ENCODE data around the gene ELFN2.

ELFN2 gene

GRCh38 chr22:37432708-37433054 is 5.4 kb upstream of the ELFN2 start:
- Histone ChIP-seq H3K27me3 (ENCODE audit: insufficient read depth, low read length) (peaks cover 29% of the 10 kb centered on the region), H3K4me1 (ENCODE audit: insufficient read depth, low read length) (no peaks in the 10 kb centered on the region), H3K9me3 (ENCODE audit: insufficient read depth, low read depth, low read length) (no peaks in the 10 kb centered on the region), H3K4me3 (ENCODE audit: low read length) (no peak overlapping the region), H3K36me3 (ENCODE audit: insufficient read depth, low read depth, low read length) (no peaks in the 10 kb centered on the region), H3K27ac (ENCODE audit: low read length) (no peak overlapping the region), H3K9ac (ENCODE audit: low read depth, low read length) (no peak overlapping the region)

- Histone ChIP-seq H3K27me3 (ENCODE audit: insufficient read depth, low read length) (peaks cover 35% of the 10 kb centered on the region), H3K27ac (ENCODE audit: low read length) (no peak overlapping the region), H3K9me3 (ENCODE audit: insufficient read depth, low read depth, low read length) (no peaks in the 10 kb centered on the region), H3K4me3 (ENCODE audit: low read length) (no peak overlapping the region), H3K9ac (ENCODE audit: low read depth, low read length) (no peak overlapping the region), H3K36me3 (ENCODE audit: insufficient read depth, low read depth, low read length) (no peaks in the 10 kb centered on the region), H3K4me1 (ENCODE audit: insufficient read depth, low read length) (no peaks in the 10 kb centered on the region)
Measured at GRCh38 chr22:37431801-37432707, 4.8 kb upstream of the ELFN2 start.

GRCh38 chr22:37431366-37431765 is 4.1 kb upstream of the ELFN2 start:
- Histone ChIP-seq H3K4me3 (ENCODE audit: low read length) (no peak overlapping the region), H3K27ac (ENCODE audit: low read length) (no peak overlapping the region), H3K4me1 (ENCODE audit: insufficient read depth, low read length) (no peaks in the 10 kb centered on the region), H3K27me3 (ENCODE audit: insufficient read depth, low read length) (peaks cover 42% of the 10 kb centered on the region), H3K9ac (ENCODE audit: low read depth, low read length) (no peak overlapping the region), H3K36me3 (ENCODE audit: insufficient read depth, low read depth, low read length) (no peaks in the 10 kb centered on the region), H3K9me3 (ENCODE audit: insufficient read depth, low read depth, low read length) (no peaks in the 10 kb centered on the region)

GRCh38 chr22:37430941-37431340 is 3.7 kb upstream of the ELFN2 start:
- H3K9ac ChIP-seq (ENCODE audit: low read depth, low read length), result no peak overlapping the region

GRCh38 chr22:37428649-37429586 is 1.6 kb upstream of the ELFN2 start:
- Histone ChIP-seq H3K27ac (ENCODE audit: low read length) (no peak overlapping the region), H3K9me3 (ENCODE audit: insufficient read depth, low read depth, low read length) (no peaks in the 10 kb centered on the region), H3K36me3 (ENCODE audit: insufficient read depth, low read depth, low read length) (no peaks in the 10 kb centered on the region), H3K4me3 (ENCODE audit: low read length) (no peak overlapping the region), H3K4me1 (ENCODE audit: insufficient read depth, low read length) (no peaks in the 10 kb centered on the region), H3K9ac (ENCODE audit: low read depth, low read length) (no peak overlapping the region), H3K27me3 (ENCODE audit: insufficient read depth, low read length) (peaks cover 67% of the 10 kb centered on the region)

More at GRCh38 chr22:37430941-37431340, 3.7 kb upstream of the ELFN2 start:
- no peaks in the 10 kb centered on the region for H3K36me3 ChIP-seq (ENCODE audit: insufficient read depth, low read depth, low read length)
- H3K4me3 ChIP-seq (ENCODE audit: low read length), result no peak overlapping the region
- H3K27me3 ChIP-seq (ENCODE audit: insufficient read depth, low read length), result peaks cover 46% of the 10 kb centered on the region
- no peak overlapping the region for H3K27ac ChIP-seq (ENCODE audit: low read length)
- no peaks in the 10 kb centered on the region for H3K9me3 ChIP-seq (ENCODE audit: insufficient read depth, low read depth, low read length)
- H3K4me1 ChIP-seq (ENCODE audit: insufficient read depth, low read length), result no peaks in the 10 kb centered on the region

- Histone ChIP-seq H3K27ac (ENCODE audit: low read length) (no peak overlapping the region), H3K9me3 (ENCODE audit: insufficient read depth, low read depth, low read length) (no peaks in the 10 kb centered on the region), H3K4me1 (ENCODE audit: insufficient read depth, low read length) (no peaks in the 10 kb centered on the region), H3K27me3 (ENCODE audit: insufficient read depth, low read length) (peaks cover 76% of the 10 kb centered on the region), H3K9ac (ENCODE audit: low read depth, low read length) (no peak overlapping the region), H3K4me3 (ENCODE audit: low read length) (no peak overlapping the region), H3K36me3 (ENCODE audit: insufficient read depth, low read depth, low read length) (no peaks in the 10 kb centered on the region)
Measured at GRCh38 chr22:37427711-37428635, 694 bp upstream of the ELFN2 start.

GRCh38 chr22:37426706-37427134 is 559 bp downstream of the ELFN2 start:
- Histone ChIP-seq H3K9ac (ENCODE audit: low read depth, low read length) (no peak overlapping the region), H3K4me3 (ENCODE audit: low read length) (peak overlapping the region; percentile 51; the same call in 1 of the 2 replicates), H3K36me3 (ENCODE audit: insufficient read depth, low read depth, low read length) (no peaks in the 10 kb centered on the region), H3K9me3 (ENCODE audit: insufficient read depth, low read depth, low read length) (no peaks in the 10 kb centered on the region), H3K4me1 (ENCODE audit: insufficient read depth, low read length) (no peaks in the 10 kb centered on the region), H3K27me3 (ENCODE audit: insufficient read depth, low read length) (peaks cover 83% of the 10 kb centered on the region), H3K27ac (ENCODE audit: low read length) (no peak overlapping the region)

GRCh38 chr22:37425800-37426705 is 1.2 kb downstream of the ELFN2 start:
- Histone ChIP-seq H3K4me1 (ENCODE audit: insufficient read depth, low read length) (no peaks in the 10 kb centered on the region), H3K27me3 (ENCODE audit: insufficient read depth, low read length) (peaks cover 87% of the 10 kb centered on the region)

GRCh38 chr22:37425369-37425768 is 1.9 kb downstream of the ELFN2 start:
- Histone ChIP-seq H3K27me3 (ENCODE audit: insufficient read depth, low read length) (peaks cover 89% of the 10 kb centered on the region), H3K9ac (ENCODE audit: low read depth, low read length) (no peak overlapping the region), H3K27ac (ENCODE audit: low read length) (no peak overlapping the region), H3K9me3 (ENCODE audit: insufficient read depth, low read depth, low read length) (no peaks in the 10 kb centered on the region), H3K4me1 (ENCODE audit: insufficient read depth, low read length) (no peaks in the 10 kb centered on the region), H3K4me3 (ENCODE audit: low read length) (no peak overlapping the region; the same call in 1 of the 2 replicates), H3K36me3 (ENCODE audit: insufficient read depth, low read depth, low read length) (no peaks in the 10 kb centered on the region)

More at GRCh38 chr22:37425800-37426705, 1.2 kb downstream of the ELFN2 start:
- Histone ChIP-seq H3K9me3 (ENCODE audit: insufficient read depth, low read depth, low read length) (no peaks in the 10 kb centered on the region), H3K4me3 (ENCODE audit: low read length) (peak overlapping the region; percentile 50), H3K36me3 (ENCODE audit: insufficient read depth, low read depth, low read length) (no peaks in the 10 kb centered on the region), H3K9ac (ENCODE audit: low read depth, low read length) (no peak overlapping the region), H3K27ac (ENCODE audit: low read length) (no peak overlapping the region)

GRCh38 chr22:37423283-37423682 is 4.0 kb downstream of the ELFN2 start:
- Histone ChIP-seq H3K27me3 (ENCODE audit: insufficient read depth, low read length) (peaks cover 93% of the 10 kb centered on the region), H3K27ac (ENCODE audit: low read length) (no peak overlapping the region), H3K36me3 (ENCODE audit: insufficient read depth, low read depth, low read length) (no peaks in the 10 kb centered on the region), H3K9me3 (ENCODE audit: insufficient read depth, low read depth, low read length) (no peaks in the 10 kb centered on the region), H3K4me3 (ENCODE audit: low read length) (no peak overlapping the region), H3K4me1 (ENCODE audit: insufficient read depth, low read length) (no peaks in the 10 kb centered on the region), H3K9ac (ENCODE audit: low read depth, low read length) (no peak overlapping the region)

Data from iPS-20b (cell line).